ENCODE data around the gene LCOR. TPM values are rescaled to one million over a fixed set of nuclear protein-coding genes. Genes with fewer than 3 reads are reported as not detected.

LCOR gene
- total RNA-seq, 1 donor from 2014 or later: 35.3 TPM

DNA sequence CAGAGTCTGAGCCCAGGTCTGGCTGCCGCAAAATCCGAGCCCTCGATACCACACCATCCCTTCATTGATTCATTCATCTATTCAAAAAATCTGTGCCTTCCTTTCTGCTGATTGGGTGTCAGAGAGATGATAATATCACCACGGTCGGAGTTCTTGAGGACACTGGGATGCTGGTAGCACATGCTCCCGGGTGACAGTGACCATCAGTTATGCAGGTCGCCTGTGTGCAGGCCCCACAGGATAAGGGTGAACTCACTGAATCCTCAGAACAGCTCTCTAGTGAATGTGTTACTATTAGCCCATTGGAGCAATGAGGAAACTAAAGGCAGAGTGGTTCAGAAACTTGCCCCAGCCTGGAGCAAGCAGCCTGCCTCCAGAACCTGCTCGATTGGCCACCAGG lies 208.6 kb downstream of the LCOR start:
- no peak for DNase-seq (ENCODE audit: low spot score)
- H3K36me3 Mint-ChIP-seq: no peaks in the 10 kb centered on the region
- H3K36me3 ChIP-seq: no peaks in the 10 kb centered on the region

DNA sequence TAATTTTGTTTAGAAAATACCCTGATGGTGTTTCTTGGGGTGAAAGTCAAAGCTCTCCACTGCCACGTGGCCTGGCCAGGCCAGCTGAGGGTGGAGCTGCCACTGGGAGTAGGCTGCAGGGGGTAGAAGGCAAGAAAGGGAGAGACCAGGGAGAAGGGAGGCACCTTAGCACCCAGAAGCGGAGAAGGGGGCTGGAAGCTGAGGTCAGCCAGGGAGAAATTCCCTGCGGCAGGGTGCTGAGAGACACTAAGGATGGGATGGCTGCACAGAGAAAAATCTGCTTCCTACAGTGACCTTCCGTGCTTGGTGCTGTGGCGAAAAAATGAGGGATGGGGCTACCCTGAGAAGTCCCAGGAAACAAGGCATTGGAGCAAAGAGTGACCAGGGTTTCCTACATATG lies 210.0 kb downstream of the LCOR start:
- Histone ChIP-seq H4K20me1 (ENCODE audit: low read depth) (no peaks in the 10 kb centered on the region), H3K4me1 (no peaks in the 10 kb centered on the region), H3K4me2 (no peak overlapping the region), H3F3A (ENCODE audit: low read depth) (no peaks in the 10 kb centered on the region), H3K9me3 (ENCODE audit: low read depth) (no peaks in the 10 kb centered on the region), H3K9ac (no peak overlapping the region), H3K36me3 (no peaks in the 10 kb centered on the region), H3K27ac (no peak overlapping the region), H3K79me2 (ENCODE audit: low read depth) (no peaks in the 10 kb centered on the region), H3K4me3 (no peak overlapping the region), H2AFZ (replicated peaks) (no peak overlapping the region), H3K27me3 (no peaks in the 10 kb centered on the region)
- H3K27me3 Mint-ChIP-seq (ENCODE audit: insufficient read depth, low read depth): peaks cover 4% of the 10 kb centered on the region
- no peaks in the 10 kb centered on the region for H3K36me3 Mint-ChIP-seq
- no peaks in the 10 kb centered on the region for H3K9me3 Mint-ChIP-seq
- H3K27ac Mint-ChIP-seq: no peak overlapping the region
- H3K4me1 Mint-ChIP-seq: peaks cover 20% of the 10 kb centered on the region
- no peak overlapping the region for H3K4me3 Mint-ChIP-seq
- TF ChIP-seq EZH2 (IDR thresholded peaks at IDR 0.05) (no peak), EZH2phosphoT487 (IDR thresholded peaks at IDR 0.05) (no peak)
- TF ChIP-seq, protein P1, sequence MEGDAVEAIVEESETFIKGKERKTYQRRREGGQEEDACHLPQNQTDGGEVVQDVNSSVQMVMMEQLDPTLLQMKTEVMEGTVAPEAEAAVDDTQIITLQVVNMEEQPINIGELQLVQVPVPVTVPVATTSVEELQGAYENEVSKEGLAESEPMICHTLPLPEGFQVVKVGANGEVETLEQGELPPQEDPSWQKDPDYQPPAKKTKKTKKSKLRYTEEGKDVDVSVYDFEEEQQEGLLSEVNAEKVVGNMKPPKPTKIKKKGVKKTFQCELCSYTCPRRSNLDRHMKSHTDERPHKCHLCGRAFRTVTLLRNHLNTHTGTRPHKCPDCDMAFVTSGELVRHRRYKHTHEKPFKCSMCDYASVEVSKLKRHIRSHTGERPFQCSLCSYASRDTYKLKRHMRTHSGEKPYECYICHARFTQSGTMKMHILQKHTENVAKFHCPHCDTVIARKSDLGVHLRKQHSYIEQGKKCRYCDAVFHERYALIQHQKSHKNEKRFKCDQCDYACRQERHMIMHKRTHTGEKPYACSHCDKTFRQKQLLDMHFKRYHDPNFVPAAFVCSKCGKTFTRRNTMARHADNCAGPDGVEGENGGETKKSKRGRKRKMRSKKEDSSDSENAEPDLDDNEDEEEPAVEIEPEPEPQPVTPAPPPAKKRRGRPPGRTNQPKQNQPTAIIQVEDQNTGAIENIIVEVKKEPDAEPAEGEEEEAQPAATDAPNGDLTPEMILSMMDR (IDR thresholded peaks at IDR 0.05): no peak
- DNase-seq (ENCODE audit: low spot score): no peak

More for the DNA sequence above, 208.6 kb downstream of the LCOR start:
- Histone ChIP-seq H3K4me3 (no peak overlapping the region), H4K20me1 (ENCODE audit: low read depth) (no peaks in the 10 kb centered on the region), H3K79me2 (ENCODE audit: low read depth) (no peaks in the 10 kb centered on the region), H3K27ac (no peak overlapping the region), H2AFZ (replicated peaks) (no peak overlapping the region), H3F3A (ENCODE audit: low read depth) (no peaks in the 10 kb centered on the region), H3K9ac (no peak overlapping the region), H3K4me1 (no peaks in the 10 kb centered on the region), H3K9me3 (ENCODE audit: low read depth) (no peaks in the 10 kb centered on the region), H3K4me2 (no peak overlapping the region), H3K27me3 (no peaks in the 10 kb centered on the region)
- H3K9me3 Mint-ChIP-seq: no peaks in the 10 kb centered on the region
- H3K27me3 Mint-ChIP-seq (ENCODE audit: insufficient read depth, low read depth): peaks cover 7% of the 10 kb centered on the region
- no peak overlapping the region for H3K4me3 Mint-ChIP-seq
- no peak overlapping the region for H3K27ac Mint-ChIP-seq
- no peak for TF ChIP-seq EZH2 (IDR thresholded peaks at IDR 0.05)
- TF ChIP-seq, protein P1 (IDR thresholded peaks at IDR 0.05): no peak
- peaks cover 16% of the 10 kb centered on the region for H3K4me1 Mint-ChIP-seq

DNA sequence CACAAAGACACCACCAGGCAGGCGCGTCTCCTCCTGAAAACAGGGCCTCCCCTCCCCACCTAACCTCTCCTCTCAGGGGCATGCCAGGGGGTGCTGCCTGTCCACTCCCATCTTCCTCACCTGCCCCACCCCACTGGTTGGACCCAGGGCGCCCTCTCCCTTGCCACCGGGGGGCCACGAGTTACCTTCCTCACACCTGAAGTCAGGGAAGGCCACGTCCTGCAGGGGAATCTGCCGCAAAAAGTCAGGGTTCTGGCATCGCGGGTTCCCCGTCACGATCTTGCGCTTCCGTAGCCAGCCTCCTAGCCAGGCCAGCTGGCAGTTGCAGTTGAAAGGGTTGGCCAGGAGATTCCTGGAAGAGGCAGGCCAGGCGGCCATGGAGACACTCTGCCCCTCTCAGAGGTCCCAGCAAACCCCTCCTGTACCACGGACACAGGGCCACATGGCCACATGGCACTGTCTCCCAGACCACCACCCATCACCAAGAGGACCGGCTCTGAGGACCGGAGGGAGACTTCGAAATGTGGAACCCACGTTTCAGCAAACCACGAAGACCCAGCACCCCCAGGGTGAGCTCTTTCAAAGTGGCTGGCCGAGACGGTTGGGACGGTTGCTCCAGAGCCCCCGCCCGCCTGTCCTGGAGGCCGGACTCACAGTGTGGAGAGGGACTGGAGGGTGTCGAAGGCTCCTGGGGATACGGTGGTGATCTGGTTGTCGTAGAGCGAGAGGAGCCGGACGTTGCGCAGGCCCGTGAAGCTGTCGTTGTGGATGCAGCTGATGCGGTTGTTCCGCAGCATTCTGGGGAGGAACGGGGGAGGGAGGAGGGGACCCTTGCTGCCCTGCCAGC lies 210.8 kb downstream of the LCOR start:
- H2AFZ ChIP-seq (replicated peaks): no peak overlapping the region

More for the DNA sequence above, 210.8 kb downstream of the LCOR start:
- H3K36me3 Mint-ChIP-seq: no peaks in the 10 kb centered on the region
- H4K20me1 ChIP-seq (ENCODE audit: low read depth): no peaks in the 10 kb centered on the region
- H3K9ac ChIP-seq: no peak overlapping the region
- peaks cover 4% of the 10 kb centered on the region for H3K27me3 Mint-ChIP-seq (ENCODE audit: insufficient read depth, low read depth)
- no peaks in the 10 kb centered on the region for H3K36me3 ChIP-seq
- no peaks in the 10 kb centered on the region for H3K27me3 ChIP-seq
- no peak for TF ChIP-seq EZH2 (IDR thresholded peaks at IDR 0.05)
- TF ChIP-seq EZH2phosphoT487 (IDR thresholded peaks at IDR 0.05): no peak
- TF ChIP-seq, protein P1 (IDR thresholded peaks at IDR 0.05): no peak
- no peaks in the 10 kb centered on the region for H3K4me1 ChIP-seq
- H3K4me1 Mint-ChIP-seq: peaks cover 14% of the 10 kb centered on the region
- H3K27ac ChIP-seq: no peak overlapping the region
- no peaks in the 10 kb centered on the region for H3K9me3 ChIP-seq (ENCODE audit: low read depth)
- H3K27ac Mint-ChIP-seq: no peak overlapping the region
- no peaks in the 10 kb centered on the region for H3K9me3 Mint-ChIP-seq
- H3K4me3 ChIP-seq: no peak overlapping the region
- DNase-seq (ENCODE audit: low spot score): no peak
- H3K4me2 ChIP-seq: no peak overlapping the region
- no peaks in the 10 kb centered on the region for H3F3A ChIP-seq (ENCODE audit: low read depth)
- no peaks in the 10 kb centered on the region for H3K79me2 ChIP-seq (ENCODE audit: low read depth)
- H3K4me3 Mint-ChIP-seq: no peak overlapping the region

Data from neural progenitor cell (in vitro differentiated cells).